ENCODE results near the gene LRRC23. TPM values are rescaled to one million over a fixed set of nuclear protein-coding genes. Genes with fewer than 3 reads are reported as not detected.

LRRC23 gene
- total and polyA plus RNA-seq, 2 donors (not counting 1 experiment from before 2014, with no cell fraction given) = 5.3 to 14.4 TPM

- H3K4me2 ChIP-seq (replicated peaks; ENCODE audit: low read depth, low read length, poor library complexity, severe bottlenecking) = peak overlapping the region; percentile 99
- peaks cover 70 to 88% of the 10 kb centered on the region in 2 donors for H3K4me1 ChIP-seq (ENCODE audit: control insufficient read depth in 2 of 2, insufficient read depth in 2 of 2, low read length in 2 of 2)
- H3K9ac ChIP-seq (ENCODE audit: low read length) = peak overlapping the region; percentile 89
- Mint-ChIP-seq H3K9me3 (ENCODE audit: insufficient read depth) (no peaks in the 10 kb centered on the region), H3K4me3 (peak overlapping the region; percentile 97), H3K27me3 (no peaks in the 10 kb centered on the region), H3K27ac (peak overlapping the region; percentile 97), H3K4me1 (peaks cover 76% of the 10 kb centered on the region)
- under 1% methylated on average over 24 of the region's 32 CpGs for WGBS (ENCODE audit: insufficient coverage)
- peaks cover 26% of the 10 kb centered on the region for H3K79me2 ChIP-seq (ENCODE audit: control insufficient read depth, insufficient read depth, low read length)
- POLR2A ChIA-PET = interaction anchor here (0.6 to 18.5 kb wide), 6 partner anchors 12 to 453 kb away, joined by 3 to 662 read pairs (median 6); partner anchors contain the start of genes C1RL, EMG1, MRPL51 and PHB2
- ATAC-seq (ENCODE audit: low read depth) (peak; percentile 25), DNase-seq (peak; percentile 88)
- peak overlapping the region in 4 of 5 experiments; percentile 41 to 92 (median 64) for H3K4me3 ChIP-seq (ENCODE audit: control extremely low read depth in 1 of 5, extremely low read depth in 1 of 5, insufficient read depth in 1 of 5, low read depth in 2 of 5, low read length in 4 of 5)
- peak overlapping the region; percentile 3 for H2AFZ ChIP-seq (ENCODE audit: insufficient read depth, low read depth, low read length, poor library complexity, severe bottlenecking)
- peaks cover 2% of the 10 kb centered on the region for H4K20me1 ChIP-seq (ENCODE audit: control insufficient read depth, insufficient read depth, low read length, poor library complexity, severe bottlenecking)
- peak overlapping the region; percentile 93 to 99 for H3K27ac ChIP-seq (ENCODE audit: low read length in 2 of 2)
- no peaks in the 10 kb centered on the region for H3K9me3 ChIP-seq (ENCODE audit: control extremely low read depth in 1 of 3, control insufficient read depth in 2 of 3, insufficient read depth in 1 of 3, low read length in 2 of 3)
- intact Hi-C loops (cut with micrococcal nuclease) = loop anchor here (1.0 to 10.0 kb wide), 2 partner anchors 8 to 311 kb away; partner anchors contain the start of gene LPAR5
- no peaks in the 10 kb centered on the region for H3K27me3 ChIP-seq (replicated peaks in 1 of 4; ENCODE audit: control extremely low read depth in 1 of 4, control insufficient read depth in 3 of 4, insufficient read depth in 4 of 4, low read length in 3 of 4)
- CTCF ChIA-PET = interaction anchor here (1.3 to 16.6 kb wide), 11 partner anchors 8 to 166 kb away, joined by 3 to 944 read pairs (median 19); partner anchors contain the start of genes LPCAT3 and SPSB2
- peaks cover 0 to 10% of the 10 kb centered on the region in 2 experiments for H3K36me3 ChIP-seq (replicated peaks in 1 of 2; ENCODE audit: control extremely low read depth in 1 of 2, control insufficient read depth in 1 of 2, extremely low read depth in 1 of 2, insufficient read depth in 2 of 2, low read length in 1 of 2)
- TF ChIP-seq CTCF (IDR thresholded peaks at IDR 0.05) (no peak), EZH2 (IDR thresholded peaks at IDR 0.05; ENCODE audit: borderline replicate concordance, insufficient read depth, low read depth, low read length, poor library complexity, severe bottlenecking) (no peak)
Observed at GRCh38 chr12:6946033-6946919, 41.7 kb downstream of the LRRC23 start.

Data from B cell (primary cell).